NB4 (cell line): ENCODE data around the gene BMPR1A.

Experiments
- DNase-seq: peaks from one replicate; pipeline ENCODE4 v3.0.0; 2010; ENCODE audit warnings: low read depth
- H3K4me3 ChIP-seq: one replicate; pipeline ENCODE4 v1.5.1; 2011; ENCODE audit warnings: mild to moderate bottlenecking, low read depth, low read length, moderate library complexity
- CTCF ChIP-seq: IDR thresholded peaks from one replicate; pipeline ENCODE4 v1.5.1; 2012; ENCODE audit warnings: low read depth, low read length
- MAX ChIP-seq: IDR thresholded peaks from 2 replicates; pipeline ENCODE4 v1.6.1; 2011; ENCODE audit warnings: low read depth, low read length
- MYC ChIP-seq: IDR thresholded peaks from 2 replicates; pipeline ENCODE4 v1.6.1; 2011; ENCODE audit warnings: low read depth, low read length
- POLR2A ChIP-seq: IDR thresholded peaks from 2 replicates; pipeline ENCODE4 v1.6.1; 2011; ENCODE audit warnings: mild to moderate bottlenecking; ENCODE audit not compliant: insufficient read length; ENCODE audit errors: extremely low read depth

Gene BMPR1A

GRCh38 chr10:86953747-86954680, 197.6 kb downstream of the BMPR1A start:
- H3K4me3 ChIP-seq = no peak overlapping the region
- no peak for TF ChIP-seq POLR2A
- TF ChIP-seq MAX = no peak
- no peak for TF ChIP-seq CTCF
- TF ChIP-seq MYC = no peak
- DNase-seq = no peak

GRCh38 chr10:86954681-86955500, 198.5 kb downstream of the BMPR1A start:
- no peak overlapping the region for H3K4me3 ChIP-seq
- no peak for DNase-seq
- no peak for TF ChIP-seq MAX

- H3K4me3 ChIP-seq = no peak overlapping the region
- TF ChIP-seq CTCF = no peak
- TF ChIP-seq MYC = no peak
- no peak for TF ChIP-seq MAX
- TF ChIP-seq POLR2A = no peak
- no peak for DNase-seq
Observed at GRCh38 chr10:86955501-86956194, 199.2 kb downstream of the BMPR1A start.

GRCh38 chr10:86956195-86956847, 199.9 kb downstream of the BMPR1A start:
- TF ChIP-seq MAX = no peak
- TF ChIP-seq MYC = no peak
- TF ChIP-seq CTCF = no peak
- no peak for TF ChIP-seq POLR2A
- no peak overlapping the region for H3K4me3 ChIP-seq
- DNase-seq = no peak

GRCh38 chr10:86956848-86957448, 200.5 kb downstream of the BMPR1A start:
- TF ChIP-seq MYC = no peak
- no peak for TF ChIP-seq CTCF
- TF ChIP-seq POLR2A = no peak
- no peak for TF ChIP-seq MAX
- no peak for DNase-seq
- no peak overlapping the region for H3K4me3 ChIP-seq
